ENCODE measurements around the gene C10orf95. TPM values are rescaled to one million over a fixed set of nuclear protein-coding genes. Genes with fewer than 3 reads are reported as not detected.

C10orf95 gene
- polyA plus RNA-seq, 1 experiment, result not detected

DNA sequence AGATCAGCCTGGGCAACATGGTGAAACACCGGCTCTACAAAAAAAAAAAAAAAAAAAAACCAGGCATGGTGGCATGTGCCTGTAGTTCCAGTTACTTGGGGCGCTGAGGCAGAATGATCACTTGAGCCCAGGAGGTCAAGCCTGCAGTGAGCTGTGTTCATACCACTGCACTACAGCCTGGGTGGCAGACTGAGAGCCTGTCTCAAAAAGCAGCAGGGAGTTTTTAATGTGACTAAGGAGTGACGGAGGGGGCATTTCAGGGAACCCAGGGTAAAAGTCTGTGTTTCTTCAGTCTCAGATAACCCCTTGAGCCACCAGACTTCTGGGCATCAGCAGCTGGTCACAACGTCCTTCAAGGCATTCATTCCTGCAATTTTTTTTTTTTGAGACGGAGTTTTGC is 2.2 kb upstream of the C10orf95 start:
- Histone ChIP-seq H3K27me3 (ENCODE audit: control insufficient read depth, insufficient read depth, low read length) (no peaks in the 10 kb centered on the region), H3K4me3 (ENCODE audit: low read depth, low read length) (no peak overlapping the region), H3K9me3 (ENCODE audit: control insufficient read depth, insufficient read depth, low read length) (no peaks in the 10 kb centered on the region; the same call in 1 of the 2 replicates), H3K27ac (ENCODE audit: low read depth, low read length) (peak overlapping the region; percentile 4)
- no peak for TF ChIP-seq CTCF (IDR thresholded peaks at IDR 0.05; ENCODE audit: low read depth, low read length)
- ChIA-PET POLR2A (interaction anchor here (1.6 kb wide), 1 partner anchor 21 kb away, joined by 10 read pairs; the partner anchor contains the start of gene CUEDC2), CTCF (interaction anchor here (0.5 to 1.2 kb wide), 10 partner anchors 9 to 1473 kb away, joined by 3 to 6 read pairs (median 3); no protein-coding TSS in a partner anchor)
- DNase-seq (ENCODE audit: low read depth, low spot score), result no peak

GRCh38 chr10:102452672-102453340 is 1.5 kb upstream of the C10orf95 start:
- CTCF ChIA-PET, result interaction anchor here (0.5 to 1.2 kb wide), 8 partner anchors 26 to 1472 kb away, joined by 3 to 6 read pairs (median 3); no protein-coding TSS in a partner anchor
- H3K9me3 ChIP-seq (ENCODE audit: control insufficient read depth, insufficient read depth, low read length), result no peaks in the 10 kb centered on the region; the same call in 1 of the 2 replicates

GRCh38 chr10:102450374-102451104 is 804 bp downstream of the C10orf95 start:
- CTCF ChIA-PET, result interaction anchor here (0.7 to 1.3 kb wide), 3 partner anchors 15 to 306 kb away, joined by 3 to 5 read pairs (median 4); no protein-coding TSS in a partner anchor
- H3K4me3 ChIP-seq (ENCODE audit: low read depth, low read length), result peak overlapping the region; percentile 70
- H3K27me3 ChIP-seq (ENCODE audit: control insufficient read depth, insufficient read depth, low read length), result no peaks in the 10 kb centered on the region
- no peak overlapping the region for H3K27ac ChIP-seq (ENCODE audit: low read depth, low read length)
- no peak for TF ChIP-seq CTCF (IDR thresholded peaks at IDR 0.05; ENCODE audit: low read depth, low read length)
- no peak for DNase-seq (ENCODE audit: low read depth, low spot score)
- no peaks in the 10 kb centered on the region; the same call in 1 of the 2 replicates for H3K9me3 ChIP-seq (ENCODE audit: control insufficient read depth, insufficient read depth, low read length)
- POLR2A ChIA-PET, result interaction anchor here (0.6 to 1.6 kb wide), 8 partner anchors 16 to 292 kb away, joined by 3 to 22 read pairs (median 3); partner anchors contain the start of gene CUEDC2

More at GRCh38 chr10:102452672-102453340, 1.5 kb upstream of the C10orf95 start:
- no peaks in the 10 kb centered on the region for H3K27me3 ChIP-seq (ENCODE audit: control insufficient read depth, insufficient read depth, low read length)
- POLR2A ChIA-PET, result interaction anchor here (0.7 to 1.6 kb wide), 2 partner anchors 21 to 63 kb away, joined by 4 to 10 read pairs; partner anchors contain the start of gene CUEDC2
- TF ChIP-seq CTCF (IDR thresholded peaks at IDR 0.05; ENCODE audit: low read depth, low read length), result no peak
- H3K27ac ChIP-seq (ENCODE audit: low read depth, low read length), result no peak overlapping the region
- H3K4me3 ChIP-seq (ENCODE audit: low read depth, low read length), result no peak overlapping the region
- DNase-seq (ENCODE audit: low read depth, low spot score), result no peak

- Histone ChIP-seq H3K4me3 (ENCODE audit: low read depth, low read length) (peak overlapping the region; percentile 70), H3K27me3 (ENCODE audit: control insufficient read depth, insufficient read depth, low read length) (no peaks in the 10 kb centered on the region), H3K9me3 (ENCODE audit: control insufficient read depth, insufficient read depth, low read length) (no peaks in the 10 kb centered on the region; the same call in 1 of the 2 replicates), H3K27ac (ENCODE audit: low read depth, low read length) (no peak overlapping the region)
- ChIA-PET CTCF (interaction anchor here (0.7 kb wide), 3 partner anchors 13 to 306 kb away, joined by 3 to 4 read pairs (median 4); no protein-coding TSS in a partner anchor), POLR2A (interaction anchor here (0.6 to 1.6 kb wide), 4 partner anchors 15 to 292 kb away, joined by 3 to 22 read pairs (median 4); partner anchors contain the start of gene CUEDC2)
- DNase-seq (ENCODE audit: low read depth, low spot score), result no peak
- TF ChIP-seq CTCF (IDR thresholded peaks at IDR 0.05; ENCODE audit: low read depth, low read length), result no peak
Measured at GRCh38 chr10:102450124-102450373, 1.3 kb downstream of the C10orf95 start.
